Endothelial cell of umbilical vein (primary cell): Measurements from ENCODE around the gene ULBP1. TPM values are rescaled to one million over a fixed set of nuclear protein-coding genes. Genes with fewer than 3 reads are reported as not detected.

Experiments used
- BruUV-seq: library from RNA; stranded (reverse); fragments of 400-500 nt; replicated peaks from 2 replicates; lab custom pipeline; 2021; lab: Mats Ljungman, UMichigan
- CTCF ChIA-PET: fragments of 300-600, 350-600 bp; sonication (Branson Sonifier 250); formaldehyde crosslinking; loops from one replicate; lab custom pipeline; 2021; ENCODE audit warnings: antibody characterized with exemption, inconsistent platforms; lab: Charles Lee
- POLR2A ChIA-PET: fragments of 300-600, 350-600 bp; sonication (Branson Sonifier 250); formaldehyde crosslinking; loops from one replicate; lab custom pipeline; 2021; ENCODE audit warnings: antibody characterized with exemption, inconsistent platforms; lab: Charles Lee
- DNase-seq: peaks from one replicate; pipeline ENCODE4 v3.0.0-alpha.2; 2011; ENCODE audit warnings: low read depth, low spot score
- FAIRE-seq: peaks from 2 replicates; lab custom pipeline; 2011; peaks lifted over from hg19 to GRCh38; lab: Jason Lieb, UNC
- H2AFZ ChIP-seq: 2 replicates; pipeline ENCODE4 v1.6.0; 2012; ENCODE audit warnings: low read depth, low read length, control low read depth, inconsistent platforms
- H3K27ac ChIP-seq: 2 replicates; pipeline ENCODE4 v1.5.1; 2011; ENCODE audit warnings: low read depth, mild to moderate bottlenecking, control low read depth, low read length, moderate library complexity; ENCODE audit not compliant: insufficient read depth
- H3K27me3 ChIP-seq, 2 experiments: 2 replicates each; pipeline versions ENCODE4 v1.6.0 to v1.6.1; 2011; ENCODE audit warnings: low read length in 2 of 2, mixed read lengths in 1 of 2; ENCODE audit not compliant: control insufficient read depth in 2 of 2, insufficient read depth in 2 of 2
- H3K36me3 ChIP-seq, 2 experiments: 2 replicates in 1 of 2; 3 replicates in 1 of 2; pipeline ENCODE4 v1.5.1; 2011; ENCODE audit warnings: low read length in 2 of 2, mild to moderate bottlenecking in 1 of 2, moderate library complexity in 1 of 2; ENCODE audit not compliant: control insufficient read depth in 2 of 2, insufficient read depth in 2 of 2; ENCODE audit errors: extremely low read depth in 1 of 2
- H3K4me1 ChIP-seq: 3 replicates; pipeline ENCODE4 v1.5.1; 2011; ENCODE audit warnings: mild to moderate bottlenecking, low read length; ENCODE audit not compliant: control insufficient read depth, insufficient read depth; ENCODE audit errors: extremely low read depth
- H3K4me2 ChIP-seq: 2 replicates; pipeline ENCODE4 v1.6.1; 2011; ENCODE audit warnings: low read length, control low read depth, mixed read lengths; ENCODE audit not compliant: insufficient read depth
- H3K4me3 ChIP-seq, 3 experiments: fragments of 200-600 bp in 1 of 3; sonication (generic), shearing (Covaris generic) in 1 of 3; replicated peaks in 1 of 3; 2 replicates each; pipeline ENCODE4 v1.5.1; 2011 to 2016; ENCODE audit warnings: control low read depth in 3 of 3, low read length in 3 of 3, mild to moderate bottlenecking in 2 of 3, inconsistent platforms in 1 of 3, low read depth in 1 of 3, moderate library complexity in 1 of 3; ENCODE audit not compliant: insufficient read depth in 1 of 3
- H3K79me2 ChIP-seq: 2 replicates; pipeline ENCODE4 v1.6.0; 2012; ENCODE audit warnings: low read length, inconsistent platforms; ENCODE audit not compliant: control insufficient read depth, insufficient read depth
- H3K9ac ChIP-seq: replicated peaks from 2 replicates; pipeline ENCODE3; 2011; ENCODE audit warnings: low read length, control low read depth; ENCODE audit not compliant: insufficient read depth; ENCODE audit errors: extremely low read depth
- H3K9me1 ChIP-seq: replicated peaks from 3 replicates; pipeline ENCODE4 v1.6.0; 2011; ENCODE audit warnings: mild to moderate bottlenecking, low read length; ENCODE audit not compliant: control insufficient read depth, insufficient read depth; ENCODE audit errors: extremely low read depth
- H3K9me3 ChIP-seq: replicated peaks from 2 replicates; pipeline ENCODE4 v1.5.1; 2012; ENCODE audit warnings: low read length, inconsistent platforms; ENCODE audit not compliant: control insufficient read depth, insufficient read depth
- H4K20me1 ChIP-seq: replicated peaks from 2 replicates; pipeline ENCODE3; 2011; ENCODE audit warnings: mild to moderate bottlenecking, low read length; ENCODE audit not compliant: control insufficient read depth, insufficient read depth; ENCODE audit errors: extremely low read depth
- EZH2 ChIP-seq: IDR thresholded peaks from 2 replicates; pipeline ENCODE4 v1.6.1; 2012; ENCODE audit warnings: borderline replicate concordance, low read depth, mild to moderate bottlenecking, moderate library complexity, low read length, inconsistent platforms; ENCODE audit not compliant: severe bottlenecking
- FOS ChIP-seq: IDR thresholded peaks from 2 replicates; pipeline ENCODE4 v1.6.1; 2011; ENCODE audit warnings: mild to moderate bottlenecking, low read length, moderate library complexity, borderline replicate concordance; ENCODE audit not compliant: insufficient read depth
- GATA2 ChIP-seq: IDR thresholded peaks from 2 replicates; pipeline ENCODE4 v1.7.0; 2011; ENCODE audit warnings: low read depth, mild to moderate bottlenecking, moderate library complexity, mixed read lengths, low read length; ENCODE audit not compliant: insufficient read length, insufficient read depth
- JUN ChIP-seq: IDR thresholded peaks from 2 replicates; pipeline ENCODE4 v1.6.1; 2011; ENCODE audit warnings: borderline replicate concordance, low read depth; ENCODE audit not compliant: insufficient read length, insufficient read depth
- MYC ChIP-seq: IDR thresholded peaks from one replicate; pipeline ENCODE4 v1.6.1; 2011; ENCODE audit warnings: mild to moderate bottlenecking, low read depth, low read length
- POLR2A ChIP-seq: IDR thresholded peaks from 2 replicates; pipeline ENCODE4 v1.6.1; 2012; ENCODE audit warnings: low read depth, mild to moderate bottlenecking, control low read depth, low read length
- POLR2AphosphoS5 ChIP-seq: IDR thresholded peaks from 2 replicates; pipeline ENCODE4 v1.6.1; 2012; ENCODE audit warnings: low read depth, mild to moderate bottlenecking, control low read depth, low read length, moderate library complexity; ENCODE audit not compliant: insufficient read depth
- dilution Hi-C: fragments of 300-500 bp; cut with MboI; formaldehyde crosslinking; loops from one replicate; pipeline ENCODE4 v1.15.0; 2019; ENCODE audit warnings: low sequenced_read_pairs; ENCODE audit not compliant: extremely low pct_ligation_motif_present
- intact Hi-C: fragments of 100-400 bp; cut with micrococcal nuclease; formaldehyde crosslinking; loops from one replicate; pipeline ENCODE4 v1.10.0; 2022
- polyA plus RNA-seq, 4 experiments: library from polyadenylated mRNA; depleted of rRNA in 3 of 4; stranded (reverse) in 3 of 4; unstranded in 1 of 4; fragments of >200 nt; gene quantifications; 2 replicates each; pipeline versions ENCODE4 v1.2.1 to v1.2.3, GENCODE V29; 2011 to 2012; ENCODE audit warnings: missing spikeins in 1 of 4
- total RNA-seq: library from RNA; stranded (reverse); gene quantifications from 2 replicates; pipeline ENCODE4 v1.2.3, GENCODE V29; 2021
- TF ChIP-seq, protein P1 (sequence below): IDR thresholded peaks from 2 replicates; pipeline ENCODE4 v1.6.1; 2011; ENCODE audit not compliant: insufficient read depth, insufficient read length
- TF ChIP-seq, protein P2 (sequence below), 2 donors: IDR thresholded peaks; 1 replicate in 1 of 2; 2 replicates in 1 of 2; pipeline ENCODE4 v1.5.1; 2011; ENCODE audit warnings: low read length in 2 of 2, mild to moderate bottlenecking in 2 of 2, moderate library complexity in 2 of 2, control low read depth in 1 of 2, inconsistent platforms in 1 of 2, low read depth in 1 of 2; ENCODE audit not compliant: insufficient read depth in 1 of 2; ENCODE audit errors: extremely low read depth in 1 of 2

ULBP1 gene
- total and polyA plus RNA-seq, 2 donors (not counting 3 experiments of a cell fraction or from before 2014, with no cell fraction given), result 0.33 to 1.4 TPM

DNA sequence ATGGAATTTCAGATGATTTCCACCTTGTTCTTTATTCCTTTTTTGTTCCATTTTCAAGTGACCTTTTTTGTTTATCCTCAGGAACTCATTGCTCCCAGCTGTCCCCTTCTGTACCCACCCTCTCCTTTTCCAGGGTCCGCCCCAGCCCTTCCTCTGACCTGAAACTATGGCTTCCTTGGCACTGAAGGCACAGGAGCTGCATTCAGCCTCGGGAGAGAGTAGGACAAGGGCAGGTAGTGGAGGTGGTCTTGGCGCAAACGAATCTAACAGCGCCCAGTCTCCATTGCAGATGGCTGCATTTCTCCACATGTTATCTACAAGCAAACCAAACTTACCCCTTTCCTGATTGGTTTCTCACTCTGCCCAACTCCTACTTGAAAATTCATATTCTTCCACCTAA is 30.7 kb upstream of the ULBP1 start:
- Histone ChIP-seq H4K20me1 (no peaks in the 10 kb centered on the region), H3K4me2 (no peak overlapping the region), H3K4me1 (no peaks in the 10 kb centered on the region), H3K9me3 (no peaks in the 10 kb centered on the region), H2AFZ (no peak overlapping the region), H3K4me3 (no peak overlapping the region), H3K79me2 (no peaks in the 10 kb centered on the region), H3K9me1 (no peaks in the 10 kb centered on the region), H3K36me3 (no peaks in the 10 kb centered on the region), H3K27ac (no peak overlapping the region), H3K9ac (no peak overlapping the region), H3K27me3 (peaks cover 58 to 68% of the 10 kb centered on the region in 2 experiments)
- DNase-seq (no peak), FAIRE-seq (no peak)
- intact Hi-C loops, result no loop called here
- BruUV-seq, result no TSS peak
- ChIA-PET POLR2A (no interaction called here), CTCF (interaction anchor here (2.6 kb wide), 1 partner anchor 84 kb away, joined by 14 read pairs; no protein-coding TSS in a partner anchor)
- dilution Hi-C loops, result no loop called here
- TF ChIP-seq POLR2A (no peak), JUN (no peak), MYC (no peak), GATA2 (no peak), POLR2AphosphoS5 (no peak), EZH2 (no peak), FOS (no peak)
- TF ChIP-seq, protein P1, sequence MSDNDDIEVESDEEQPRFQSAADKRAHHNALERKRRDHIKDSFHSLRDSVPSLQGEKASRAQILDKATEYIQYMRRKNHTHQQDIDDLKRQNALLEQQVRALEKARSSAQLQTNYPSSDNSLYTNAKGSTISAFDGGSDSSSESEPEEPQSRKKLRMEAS, result no peak
- TF ChIP-seq, protein P2, sequence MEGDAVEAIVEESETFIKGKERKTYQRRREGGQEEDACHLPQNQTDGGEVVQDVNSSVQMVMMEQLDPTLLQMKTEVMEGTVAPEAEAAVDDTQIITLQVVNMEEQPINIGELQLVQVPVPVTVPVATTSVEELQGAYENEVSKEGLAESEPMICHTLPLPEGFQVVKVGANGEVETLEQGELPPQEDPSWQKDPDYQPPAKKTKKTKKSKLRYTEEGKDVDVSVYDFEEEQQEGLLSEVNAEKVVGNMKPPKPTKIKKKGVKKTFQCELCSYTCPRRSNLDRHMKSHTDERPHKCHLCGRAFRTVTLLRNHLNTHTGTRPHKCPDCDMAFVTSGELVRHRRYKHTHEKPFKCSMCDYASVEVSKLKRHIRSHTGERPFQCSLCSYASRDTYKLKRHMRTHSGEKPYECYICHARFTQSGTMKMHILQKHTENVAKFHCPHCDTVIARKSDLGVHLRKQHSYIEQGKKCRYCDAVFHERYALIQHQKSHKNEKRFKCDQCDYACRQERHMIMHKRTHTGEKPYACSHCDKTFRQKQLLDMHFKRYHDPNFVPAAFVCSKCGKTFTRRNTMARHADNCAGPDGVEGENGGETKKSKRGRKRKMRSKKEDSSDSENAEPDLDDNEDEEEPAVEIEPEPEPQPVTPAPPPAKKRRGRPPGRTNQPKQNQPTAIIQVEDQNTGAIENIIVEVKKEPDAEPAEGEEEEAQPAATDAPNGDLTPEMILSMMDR (IDR thresholded peaks at IDR 0.05; ENCODE audit: extremely low read depth in 1 of 2, insufficient read depth in 1 of 2, low read depth in 1 of 2, low read length in 2 of 2), result no peak
